SKM-1 (cell line): ENCODE results near the gene MPPED2.

ENCODE experiments used
- DNase-seq: peaks from one replicate; lab custom pipeline; 2025; ENCODE audit not compliant: unreplicated experiment; lab: John Stamatoyannopoulos, UW

MPPED2 gene

DNA sequence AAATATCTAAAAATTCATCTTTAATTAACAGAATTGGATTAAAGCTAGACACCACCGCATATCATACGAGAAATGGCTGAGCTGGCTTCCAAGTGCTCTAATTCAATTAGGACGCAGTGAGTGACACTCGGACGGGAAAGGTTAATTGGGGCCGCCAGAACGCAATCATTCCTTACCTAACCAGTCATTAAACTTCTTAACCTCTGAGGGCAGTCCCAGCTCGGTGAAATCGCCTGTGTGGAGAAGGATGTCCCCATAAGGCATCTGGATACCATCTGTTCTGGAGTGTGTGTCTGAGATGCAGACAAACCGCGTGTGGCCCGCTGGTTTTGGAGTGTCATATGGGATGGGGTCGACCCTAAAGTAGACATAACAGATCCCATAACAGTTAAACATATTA is 50.3 kb downstream of the MPPED2 start:
- no peak for DNase-seq

- no peak for DNase-seq
These were observed 52.7 kb downstream of the MPPED2 start for GRCh38 chr11:30533445-30533947.

DNA sequence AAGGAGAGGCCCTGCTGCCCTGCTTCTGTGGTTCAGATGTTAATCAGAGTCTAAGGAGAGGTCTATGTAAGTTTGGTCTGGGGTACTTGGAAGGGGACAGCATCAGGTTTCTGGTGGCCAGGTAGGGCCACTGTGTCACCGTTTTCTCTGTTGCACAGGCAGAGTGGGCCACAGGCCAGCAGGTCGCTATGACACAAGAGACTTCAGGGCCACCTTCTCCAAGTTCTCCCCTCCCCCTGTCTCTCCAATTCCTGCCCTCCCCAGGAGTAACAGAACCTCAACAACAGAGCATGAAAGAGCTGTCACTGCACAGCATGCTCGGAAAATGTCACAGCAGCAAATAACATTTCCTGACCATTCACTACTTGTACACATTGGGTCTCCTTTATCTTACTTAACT is 58.6 kb downstream of the MPPED2 start:
- DNase-seq: no peak

DNA sequence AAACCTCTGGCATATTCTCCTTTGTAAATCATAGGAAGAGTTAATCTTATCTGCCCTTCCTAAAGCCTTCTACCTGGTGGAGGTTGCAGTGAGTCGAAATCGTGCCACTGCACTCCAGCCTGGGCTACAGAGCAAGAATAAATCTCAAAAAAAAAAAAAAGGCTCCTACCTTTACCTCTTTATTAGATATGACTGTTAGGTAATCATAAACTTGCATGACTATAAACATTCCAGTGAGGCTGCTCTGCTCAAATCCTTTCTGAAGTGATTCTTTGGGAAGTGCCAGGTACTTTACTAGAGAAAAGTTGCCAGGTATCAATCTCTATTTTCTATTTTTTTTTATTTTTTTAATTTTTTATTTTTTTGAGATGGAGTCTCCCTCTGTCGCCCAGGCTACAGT is 59.6 kb downstream of the MPPED2 start:
- no peak for DNase-seq

DNA sequence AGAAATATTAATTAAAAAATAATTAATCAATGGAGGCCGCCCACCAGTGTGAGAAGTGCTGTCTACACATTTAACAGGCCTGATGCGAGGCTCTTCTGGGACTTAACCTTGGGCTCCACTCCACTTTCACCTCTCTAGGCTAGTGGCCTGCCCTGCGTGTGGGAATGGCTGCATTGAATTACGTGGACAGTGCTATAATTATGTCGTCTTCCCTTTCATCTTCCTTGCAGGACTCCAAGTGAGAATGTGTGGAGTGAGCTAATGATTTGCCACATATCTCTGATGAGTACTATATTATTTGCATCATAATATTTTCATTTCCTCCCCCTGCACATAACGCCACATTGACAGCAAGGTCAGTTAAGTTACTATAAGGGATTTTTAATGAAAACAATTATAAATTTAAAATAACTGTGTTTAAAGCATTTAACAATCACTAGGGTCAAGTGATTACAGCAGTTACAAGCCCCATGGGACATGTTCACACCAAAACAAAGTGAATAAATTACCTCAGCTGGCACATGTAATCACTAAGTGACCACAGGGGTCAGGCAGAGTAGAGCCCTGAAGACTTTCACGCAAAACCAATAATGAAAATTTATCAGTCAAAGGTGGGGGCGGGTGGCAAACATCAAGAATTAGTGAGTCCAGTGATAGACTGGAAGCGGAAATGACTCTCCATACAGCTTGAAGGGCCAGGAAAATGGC is 63.5 kb downstream of the MPPED2 start:
- DNase-seq: no peak

- DNase-seq: no peak
These were observed 64.7 kb downstream of the MPPED2 start for GRCh38 chr11:30521297-30522071.

DNA sequence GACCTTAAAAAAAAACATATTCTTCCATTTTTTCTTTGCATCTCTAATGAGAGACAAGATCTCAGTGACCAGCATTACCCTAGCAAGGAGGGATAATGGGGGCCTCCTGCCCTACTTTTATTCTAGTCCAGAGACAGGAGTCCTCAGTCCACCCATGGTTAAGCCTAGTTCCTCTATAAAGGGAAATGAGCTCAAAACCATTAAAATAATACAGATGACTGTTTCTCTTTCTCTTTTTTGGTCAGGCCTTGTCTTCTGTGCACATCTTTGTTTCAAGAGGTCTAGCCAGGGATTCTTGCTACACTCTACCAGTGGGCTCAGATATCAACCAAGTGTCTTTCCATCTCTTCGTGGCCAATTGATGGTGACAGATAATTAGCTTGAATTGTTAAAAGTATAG is 73.1 kb downstream of the MPPED2 start:
- no peak for DNase-seq

- no peak for DNase-seq
These were observed 74.7 kb downstream of the MPPED2 start for GRCh38 chr11:30511408-30511807.

DNA sequence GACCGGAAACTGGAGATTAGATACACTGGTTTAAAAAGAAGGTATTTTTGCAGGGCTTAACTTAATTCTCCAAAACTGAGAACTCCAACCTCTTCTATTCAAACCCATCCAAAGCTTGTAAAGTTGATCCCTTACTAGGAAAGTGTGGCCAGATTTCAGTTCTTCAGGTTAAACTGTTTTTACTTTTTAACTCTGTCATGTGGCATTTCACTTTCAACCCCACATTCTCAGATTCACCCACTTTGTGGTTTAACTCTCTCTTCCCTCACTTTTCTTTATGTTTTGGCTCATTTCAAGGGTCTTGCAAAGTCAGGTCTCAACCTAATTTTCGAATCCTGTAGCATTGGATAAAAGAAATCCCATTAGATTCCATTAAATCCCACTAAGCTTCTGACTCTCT is 75.4 kb downstream of the MPPED2 start:
- DNase-seq: no peak

DNA sequence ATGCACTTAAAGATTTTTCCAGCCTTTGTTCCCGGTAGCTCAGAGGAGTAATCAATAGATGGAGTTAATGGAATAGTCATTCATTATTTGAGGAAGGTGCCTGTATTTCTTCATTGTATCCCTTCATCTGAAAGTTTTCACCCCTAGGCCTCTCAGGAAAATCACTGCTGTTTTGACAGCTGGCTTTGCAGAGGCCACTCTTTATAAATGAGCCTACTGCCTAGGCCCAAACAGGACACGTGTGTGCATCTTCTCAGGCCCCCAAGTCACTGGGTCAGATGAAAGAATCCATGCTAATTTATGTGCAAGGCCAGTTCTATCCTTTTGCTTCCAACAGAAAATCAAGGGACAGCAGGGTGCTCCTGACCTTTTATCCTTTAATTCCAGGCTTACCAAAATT is 76.8 kb downstream of the MPPED2 start:
- DNase-seq: no peak

DNA sequence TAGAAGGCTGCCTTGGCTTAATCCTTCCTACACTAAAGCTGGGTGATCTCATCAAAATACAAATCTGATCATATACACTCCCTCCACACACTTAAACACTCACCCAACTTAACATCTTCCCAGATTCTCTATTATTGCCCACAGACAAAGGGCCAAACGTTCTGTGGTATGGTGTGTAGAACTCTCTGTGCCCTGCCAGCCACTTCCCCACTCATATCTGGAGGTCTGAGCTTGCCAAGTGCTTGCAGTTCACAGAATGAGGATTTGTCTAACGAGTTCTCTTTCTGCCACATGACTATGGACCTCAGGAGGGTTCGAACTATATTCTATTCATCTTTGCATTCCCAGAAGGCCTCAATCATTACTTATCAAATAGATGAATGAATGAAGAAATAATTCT is 77.6 kb downstream of the MPPED2 start:
- no peak for DNase-seq

- DNase-seq: no peak
These were observed 80.5 kb downstream of the MPPED2 start for GRCh38 chr11:30505603-30506002.

- no peak for DNase-seq
These were observed 81.7 kb downstream of the MPPED2 start for GRCh38 chr11:30504468-30504867.

DNA sequence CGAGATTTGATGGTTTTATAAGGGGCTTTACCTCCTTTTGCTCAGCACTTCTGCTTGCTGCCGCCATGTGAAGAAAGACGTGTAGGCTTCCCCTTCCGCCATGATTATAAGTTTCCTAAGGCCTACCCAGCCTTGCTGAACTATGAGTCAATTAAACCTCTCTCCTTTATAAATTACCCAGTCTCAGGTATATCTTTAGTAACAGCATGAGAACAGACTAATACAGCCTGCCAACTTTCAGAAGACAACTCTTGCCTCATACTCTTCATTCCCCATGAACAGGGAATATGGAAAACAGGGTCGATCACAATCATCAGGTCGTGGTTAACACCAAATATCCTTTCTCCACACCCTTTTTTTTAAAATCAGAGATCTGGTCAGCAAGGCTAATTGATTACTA is 83.0 kb downstream of the MPPED2 start:
- DNase-seq: no peak

- DNase-seq: no peak
These were observed 83.8 kb downstream of the MPPED2 start for GRCh38 chr11:30502305-30502704.

DNA sequence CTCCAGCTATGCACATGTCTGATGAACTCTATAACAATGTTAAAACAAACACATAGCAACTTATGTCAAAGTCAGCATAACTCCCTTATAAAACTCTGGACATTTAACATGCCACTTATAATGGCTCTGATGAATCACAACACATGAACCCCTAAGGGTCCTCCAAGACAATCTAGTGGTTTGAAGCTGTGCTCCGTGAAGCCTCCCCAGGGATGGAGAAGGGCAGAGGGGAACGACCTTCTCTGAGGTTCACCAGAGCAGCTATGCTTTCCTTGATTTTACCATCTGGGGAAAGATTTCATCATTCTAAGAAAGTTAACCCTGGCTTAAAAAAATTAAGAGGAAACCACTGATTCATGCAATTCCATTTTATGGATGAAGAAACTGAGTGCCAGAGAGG is 84.4 kb downstream of the MPPED2 start:
- no peak for DNase-seq

- DNase-seq: no peak
These were observed 86.2 kb downstream of the MPPED2 start for GRCh38 chr11:30499940-30500339.

- DNase-seq: no peak
These were observed 88.6 kb downstream of the MPPED2 start for GRCh38 chr11:30497600-30497999.

GRCh38 chr11:30496935-30497334 is 89.2 kb downstream of the MPPED2 start:
- DNase-seq: no peak

GRCh38 chr11:30495437-30495836 is 90.7 kb downstream of the MPPED2 start:
- no peak for DNase-seq

DNA sequence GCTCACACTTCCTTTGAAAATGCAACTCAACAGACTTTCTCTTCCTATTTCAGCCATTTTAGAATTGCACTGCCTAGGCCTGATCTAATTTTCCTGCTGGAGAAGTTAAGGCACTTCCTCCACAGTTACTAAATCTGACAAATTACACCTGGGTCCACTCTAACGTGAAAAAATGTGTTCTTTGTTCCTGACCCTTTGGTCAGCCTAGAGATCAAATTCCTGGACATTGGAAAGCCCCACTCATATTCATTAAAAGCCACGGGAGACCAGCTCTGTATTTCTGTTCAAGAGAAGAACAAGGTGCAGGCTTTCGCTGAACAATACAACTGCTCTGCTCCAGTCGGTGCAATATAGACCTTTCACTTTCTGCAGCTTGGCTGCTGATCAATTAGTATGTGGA is 96.6 kb downstream of the MPPED2 start:
- DNase-seq: no peak

GRCh38 chr11:30489076-30489475 is 97.1 kb downstream of the MPPED2 start:
- DNase-seq: no peak
